ENCODE data around the gene GNB1.

DNA sequence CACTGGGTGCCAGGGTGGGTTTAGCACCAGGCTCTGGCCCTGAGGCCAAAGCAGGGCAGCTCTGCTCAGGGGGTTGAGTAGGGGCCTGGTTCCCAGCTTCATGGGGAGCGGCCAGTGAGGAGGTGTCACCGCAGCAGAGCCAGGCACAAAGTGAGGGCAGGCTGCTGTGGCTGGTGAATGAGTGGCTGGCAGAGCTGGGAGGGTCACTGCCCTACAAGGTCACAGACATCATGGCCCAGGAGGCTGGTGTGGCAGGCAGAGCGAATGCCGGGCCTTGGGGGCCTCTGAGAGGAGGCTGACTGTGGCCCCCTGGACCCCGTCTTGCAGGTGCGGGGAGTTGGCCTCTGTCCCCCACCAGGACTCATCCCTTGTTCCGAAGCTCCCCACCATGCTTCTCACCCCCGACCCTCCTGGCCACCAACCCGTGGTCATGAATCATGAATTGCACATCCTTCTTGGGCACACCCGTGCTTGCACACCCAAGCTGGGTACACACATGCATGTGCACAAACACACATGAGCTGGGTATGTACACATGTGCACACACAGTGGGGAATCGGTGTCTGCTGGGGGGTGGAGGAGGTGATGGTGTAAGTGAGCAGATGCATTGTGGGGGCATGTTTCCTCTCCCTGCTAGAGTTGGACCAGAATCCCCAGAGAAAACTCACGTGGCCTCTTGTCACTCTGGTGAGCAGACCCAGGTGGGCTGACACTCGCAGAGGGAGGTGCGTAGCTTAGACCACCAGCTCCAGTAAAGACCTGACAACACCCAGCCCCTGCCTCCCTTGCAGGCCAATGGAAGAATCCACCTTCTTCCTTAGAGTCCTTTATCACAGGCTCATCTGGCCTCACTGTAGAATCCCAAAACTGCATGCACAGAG is 4.8 kb upstream of the GNB1 start:
- no peak for TF ChIP-seq EZH2 (IDR thresholded peaks at IDR 0.05; ENCODE audit: borderline replicate concordance, low read depth, low read length, severe bottlenecking)
- TF ChIP-seq CTCF (IDR thresholded peaks at IDR 0.05; ENCODE audit: borderline replicate concordance, extremely low read depth, low read length, poor library complexity, severe bottlenecking): no peak

Data from DND-41 (cell line).